GM12865 (cell line): ENCODE results near the gene OR4A5.
"Not testable (repeated sequence)": the region's sequence is repeated elsewhere in the genome, so short reads cannot be mapped to it uniquely, and the experiment has no call there.

Source experiments
- DNase-seq: peaks from one replicate; pipeline ENCODE4 v3.0.0; 2010; ENCODE audit warnings: low read depth
- H3K4me3 ChIP-seq: 2 replicates; pipeline ENCODE4 v1.5.1; 2011; ENCODE audit warnings: mild to moderate bottlenecking, low read depth, low read length, control low read depth

The OR4A5 gene, protein sequence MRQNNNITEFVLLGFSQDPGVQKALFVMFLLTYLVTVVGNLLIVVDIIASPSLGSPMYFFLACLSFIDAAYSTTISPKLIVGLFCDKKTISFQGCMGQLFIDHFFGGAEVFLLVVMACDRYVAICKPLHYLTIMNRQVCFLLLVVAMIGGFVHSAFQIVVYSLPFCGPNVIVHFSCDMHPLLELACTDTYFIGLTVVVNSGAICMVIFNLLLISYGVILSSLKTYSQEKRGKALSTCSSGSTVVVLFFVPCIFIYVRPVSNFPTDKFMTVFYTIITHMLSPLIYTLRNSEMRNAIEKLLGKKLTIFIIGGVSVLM

GRCh38 chr11:54706532-54706931, at the start of gene OR4A5:
TSS of gene OR4A5 (plus strand) at chr11:54706832. CDS start at chr11:54706885, 53 bp downstream.
- not testable (repeated sequence) for DNase-seq, H3K4me3 ChIP-seq

GRCh38 chr11:54720094-54720493, 13.5 kb downstream of the OR4A5 start:
- not testable (repeated sequence) for H3K4me3 ChIP-seq, DNase-seq
